ENCODE results near the gene SPC24.
"Not testable (repeated sequence)": the region's sequence is repeated elsewhere in the genome, so short reads cannot be mapped to it uniquely, and the experiment has no call there.

Gene SPC24

GRCh38 chr19:11148001-11148400 lies 7.6 kb downstream of the SPC24 start:
- TF ChIP-seq CTCF (conservative IDR thresholded peaks at IDR 0.05; ENCODE audit: low read depth, low read length) = no peak
- no peak for DNase-seq (ENCODE audit: low read depth)
- no peak overlapping the region for H3K4me3 ChIP-seq (ENCODE audit: low read depth, low read length)

- H3K4me3 ChIP-seq (ENCODE audit: low read depth, low read length) = no peak overlapping the region
- no peak for DNase-seq (ENCODE audit: low read depth)
- TF ChIP-seq CTCF (conservative IDR thresholded peaks at IDR 0.05; ENCODE audit: low read depth, low read length) = no peak
These were observed 10.1 kb downstream of the SPC24 start for GRCh38 chr19:11145536-11145924.

- H3K4me3 ChIP-seq (ENCODE audit: low read depth, low read length) = peak overlapping the region; percentile 20
- DNase-seq (ENCODE audit: low read depth) = peak; percentile 97
- TF ChIP-seq CTCF (conservative IDR thresholded peaks at IDR 0.05; ENCODE audit: low read depth, low read length) = no peak
These were observed 12.9 kb downstream of the SPC24 start for GRCh38 chr19:11142528-11143171.

DNA sequence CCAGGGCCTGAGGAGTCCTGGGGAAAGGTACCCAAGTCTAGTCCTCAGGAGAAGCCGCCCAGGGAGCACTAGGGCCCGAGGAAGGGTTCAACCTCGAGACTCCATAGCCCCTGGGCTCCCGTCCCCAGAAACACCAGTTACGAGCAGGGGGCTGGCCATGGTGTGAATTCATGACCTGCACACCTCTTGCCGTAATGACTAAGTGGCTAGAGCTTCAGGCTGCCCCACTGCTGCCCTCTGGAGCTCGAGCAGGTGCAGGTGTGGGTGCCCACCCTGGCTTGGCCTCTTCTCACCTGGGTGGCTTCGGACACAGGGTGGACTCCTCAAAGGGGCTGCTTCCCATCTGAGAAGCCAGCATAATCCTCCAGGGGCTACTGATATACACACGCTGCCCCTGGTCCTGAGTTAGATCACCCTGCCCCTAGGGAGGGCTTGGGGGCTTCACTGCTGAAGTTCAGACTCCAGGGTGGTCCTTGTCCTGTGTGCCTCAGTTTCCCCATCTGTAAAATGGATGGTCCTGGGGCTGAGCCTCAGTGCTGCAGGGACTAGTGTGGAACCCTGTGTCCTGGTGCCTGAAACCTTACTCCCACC lies 13.6 kb downstream of the SPC24 start:
- TF ChIP-seq CTCF (conservative IDR thresholded peaks at IDR 0.05; ENCODE audit: low read depth, low read length) = peak; percentile 4
- H3K4me3 ChIP-seq (ENCODE audit: low read depth, low read length) = no peak overlapping the region
- no peak for DNase-seq (ENCODE audit: low read depth)

- no peak overlapping the region for H3K4me3 ChIP-seq (ENCODE audit: low read depth, low read length)
- no peak for TF ChIP-seq CTCF (conservative IDR thresholded peaks at IDR 0.05; ENCODE audit: low read depth, low read length)
- DNase-seq (ENCODE audit: low read depth) = no peak
These were observed 14.7 kb downstream of the SPC24 start for GRCh38 chr19:11140896-11141295.

- H3K4me3 ChIP-seq (ENCODE audit: low read depth, low read length); DNase-seq (ENCODE audit: low read depth): not testable (repeated sequence)
These were observed 15.5 kb downstream of the SPC24 start for GRCh38 chr19:11140023-11140538.

- H3K4me3 ChIP-seq (ENCODE audit: low read depth, low read length) = no peak overlapping the region
- TF ChIP-seq CTCF (conservative IDR thresholded peaks at IDR 0.05; ENCODE audit: low read depth, low read length) = peak; percentile 1
- DNase-seq (ENCODE audit: low read depth) = peak; percentile 77
These were observed 16.8 kb downstream of the SPC24 start for GRCh38 chr19:11138601-11139300.
